Measurements from ENCODE around the gene UXS1.
"Not testable (repeated sequence)": the region's sequence is repeated elsewhere in the genome, so short reads cannot be mapped to it uniquely, and the experiment has no call there.

Gene UXS1

GRCh38 chr2:106131192-106131591 lies 62.9 kb downstream of the UXS1 start:
- H3K27ac ChIP-seq (ENCODE audit: low read depth, low read length); H3K4me1 ChIP-seq (ENCODE audit: control insufficient read depth in 1 of 2, insufficient read depth in 2 of 2, low read length in 2 of 2); H4K91ac ChIP-seq (ENCODE audit: low read depth, low read length); H4K8ac ChIP-seq (ENCODE audit: low read depth, low read length); H2AFZ ChIP-seq (ENCODE audit: insufficient read depth, low read length, poor library complexity); H3K9ac ChIP-seq (ENCODE audit: low read length); H3K18ac ChIP-seq (ENCODE audit: low read length); H4K12ac ChIP-seq (ENCODE audit: low read depth, low read length); H3K4me3 ChIP-seq (ENCODE audit: low read depth, low read length); H3K27me3 ChIP-seq (ENCODE audit: insufficient read depth, low read length); H3K23ac ChIP-seq (ENCODE audit: low read length); H2BK12ac ChIP-seq (ENCODE audit: low read length); H2BK5ac ChIP-seq (ENCODE audit: low read depth, low read length, poor library complexity); H3K4me2 ChIP-seq (ENCODE audit: low read length); H2BK120ac ChIP-seq (ENCODE audit: insufficient read depth, low read length, poor library complexity); H3K14ac ChIP-seq (ENCODE audit: low read length); H2AK5ac ChIP-seq (ENCODE audit: low read length); H3K79me2 ChIP-seq (ENCODE audit: control insufficient read depth, insufficient read depth, low read length, poor library complexity); H3K79me1 ChIP-seq (ENCODE audit: low read length); H3K4ac ChIP-seq (ENCODE audit: low read depth, low read length); DNase-seq; H3K9me3 ChIP-seq (ENCODE audit: insufficient read depth, low read depth, low read length): not testable (repeated sequence)
- peaks cover 5 to 13% of the 10 kb centered on the region in 2 experiments for H3K36me3 ChIP-seq (ENCODE audit: control insufficient read depth in 1 of 2, insufficient read depth in 2 of 2, low read length in 2 of 2)
- no CpG with 5 or more reads among the region's 14 CpGs for WGBS (ENCODE audit: extremely low coverage, insufficient coverage, insufficient read length)

- peaks cover 6% of the 10 kb centered on the region in 2 experiments for H3K4me1 ChIP-seq (ENCODE audit: control insufficient read depth in 1 of 2, insufficient read depth in 2 of 2, low read length in 2 of 2)
- H3K9me3 ChIP-seq (ENCODE audit: insufficient read depth, low read depth, low read length), result peaks cover 3% of the 10 kb centered on the region
- peaks cover 5 to 13% of the 10 kb centered on the region in 2 experiments for H3K36me3 ChIP-seq (ENCODE audit: control insufficient read depth in 1 of 2, insufficient read depth in 2 of 2, low read length in 2 of 2)
- peak overlapping the region; percentile 77 for H2AK5ac ChIP-seq (ENCODE audit: low read length)
- no peaks in the 10 kb centered on the region for H3K27me3 ChIP-seq (ENCODE audit: insufficient read depth, low read length)
- peak overlapping the region; percentile 15 for H2BK120ac ChIP-seq (ENCODE audit: insufficient read depth, low read length, poor library complexity)
- H3K4me2 ChIP-seq (ENCODE audit: low read length), result peak overlapping the region; percentile 19
- peak overlapping the region; percentile 90 for H4K8ac ChIP-seq (ENCODE audit: low read depth, low read length)
- H3K23ac ChIP-seq (ENCODE audit: low read length), result no peak overlapping the region
- H4K12ac ChIP-seq (ENCODE audit: low read depth, low read length), result peak overlapping the region; percentile 90
- H2AFZ ChIP-seq (ENCODE audit: insufficient read depth, low read length, poor library complexity), result peak overlapping the region; percentile 75
- peak overlapping the region; percentile 83 for H4K91ac ChIP-seq (ENCODE audit: low read depth, low read length)
- H3K4ac ChIP-seq (ENCODE audit: low read depth, low read length), result peak overlapping the region; percentile 77
- no peak overlapping the region for H3K9ac ChIP-seq (ENCODE audit: low read length)
- no peak overlapping the region for H3K4me3 ChIP-seq (ENCODE audit: low read depth, low read length)
- peak; percentile 88 to 92 for DNase-seq
- H3K18ac ChIP-seq (ENCODE audit: low read length), result peak overlapping the region; percentile 7
- H3K27ac ChIP-seq (ENCODE audit: low read depth, low read length), result no peak overlapping the region
- WGBS (ENCODE audit: extremely low coverage, insufficient coverage, insufficient read length), result no CpG with 5 or more reads among the region's 13 CpGs
- peaks cover 5% of the 10 kb centered on the region for H3K79me1 ChIP-seq (ENCODE audit: low read length)
- peak overlapping the region; percentile 66 for H3K14ac ChIP-seq (ENCODE audit: low read length)
- H3K79me2 ChIP-seq (ENCODE audit: control insufficient read depth, insufficient read depth, low read length, poor library complexity), result peaks cover 2% of the 10 kb centered on the region
- H2BK12ac ChIP-seq (ENCODE audit: low read length), result peak overlapping the region; percentile 68
- H2BK5ac ChIP-seq (ENCODE audit: low read depth, low read length, poor library complexity), result peak overlapping the region; percentile 78
Observed at GRCh38 chr2:106130251-106130998, 63.7 kb downstream of the UXS1 start.

GRCh38 chr2:106129592-106129991 lies 64.5 kb downstream of the UXS1 start:
- Histone ChIP-seq H3K36me3 (ENCODE audit: control insufficient read depth in 1 of 2, insufficient read depth in 2 of 2, low read length in 2 of 2) (peaks cover 5 to 13% of the 10 kb centered on the region in 2 experiments), H3K79me2 (ENCODE audit: control insufficient read depth, insufficient read depth, low read length, poor library complexity) (peaks cover 2% of the 10 kb centered on the region), H3K23ac (ENCODE audit: low read length) (no peak overlapping the region), H3K27ac (ENCODE audit: low read depth, low read length) (no peak overlapping the region), H3K4me3 (ENCODE audit: low read depth, low read length) (no peak overlapping the region), H3K4me1 (ENCODE audit: control insufficient read depth in 1 of 2, insufficient read depth in 2 of 2, low read length in 2 of 2) (peaks cover 11 to 13% of the 10 kb centered on the region in 2 experiments), H3K9me3 (ENCODE audit: insufficient read depth, low read depth, low read length) (peaks cover 3% of the 10 kb centered on the region), H2AFZ (ENCODE audit: insufficient read depth, low read length, poor library complexity) (no peak overlapping the region), H2BK12ac (ENCODE audit: low read length) (no peak overlapping the region), H2AK5ac (ENCODE audit: low read length) (no peak overlapping the region), H4K8ac (ENCODE audit: low read depth, low read length) (no peak overlapping the region), H3K14ac (ENCODE audit: low read length) (no peak overlapping the region), H4K12ac (ENCODE audit: low read depth, low read length) (no peak overlapping the region), H2BK120ac (ENCODE audit: insufficient read depth, low read length, poor library complexity) (no peak overlapping the region), H3K9ac (ENCODE audit: low read length) (no peak overlapping the region), H2BK5ac (ENCODE audit: low read depth, low read length, poor library complexity) (no peak overlapping the region), H3K4ac (ENCODE audit: low read depth, low read length) (no peak overlapping the region), H3K18ac (ENCODE audit: low read length) (no peak overlapping the region), H4K91ac (ENCODE audit: low read depth, low read length) (no peak overlapping the region), H3K4me2 (ENCODE audit: low read length) (no peak overlapping the region), H3K27me3 (ENCODE audit: insufficient read depth, low read length) (no peaks in the 10 kb centered on the region), H3K79me1 (ENCODE audit: low read length) (peaks cover 5% of the 10 kb centered on the region)
- no CpG with 5 or more reads among the region's 2 CpGs for WGBS (ENCODE audit: extremely low coverage, insufficient coverage, insufficient read length)
- peak in 1 of 2 donors; percentile 49 for DNase-seq

- Histone ChIP-seq H3K4ac (ENCODE audit: low read depth, low read length) (no peak overlapping the region), H3K27ac (ENCODE audit: low read depth, low read length) (no peak overlapping the region), H3K9me3 (ENCODE audit: insufficient read depth, low read depth, low read length) (peaks cover 3% of the 10 kb centered on the region), H3K27me3 (ENCODE audit: insufficient read depth, low read length) (no peaks in the 10 kb centered on the region), H2BK5ac (ENCODE audit: low read depth, low read length, poor library complexity) (no peak overlapping the region), H4K91ac (ENCODE audit: low read depth, low read length) (no peak overlapping the region), H3K4me3 (ENCODE audit: low read depth, low read length) (no peak overlapping the region), H3K79me2 (ENCODE audit: control insufficient read depth, insufficient read depth, low read length, poor library complexity) (peaks cover 2% of the 10 kb centered on the region), H3K23ac (ENCODE audit: low read length) (no peak overlapping the region), H2AK5ac (ENCODE audit: low read length) (no peak overlapping the region), H2BK12ac (ENCODE audit: low read length) (no peak overlapping the region), H3K79me1 (ENCODE audit: low read length) (peaks cover 5% of the 10 kb centered on the region), H3K4me2 (ENCODE audit: low read length) (no peak overlapping the region), H3K9ac (ENCODE audit: low read length) (no peak overlapping the region), H3K14ac (ENCODE audit: low read length) (no peak overlapping the region), H4K8ac (ENCODE audit: low read depth, low read length) (no peak overlapping the region), H2AFZ (ENCODE audit: insufficient read depth, low read length, poor library complexity) (no peak overlapping the region), H4K12ac (ENCODE audit: low read depth, low read length) (no peak overlapping the region), H2BK120ac (ENCODE audit: insufficient read depth, low read length, poor library complexity) (no peak overlapping the region), H3K36me3 (ENCODE audit: control insufficient read depth in 1 of 2, insufficient read depth in 2 of 2, low read length in 2 of 2) (peaks cover 5 to 13% of the 10 kb centered on the region in 2 experiments), H3K4me1 (ENCODE audit: control insufficient read depth in 1 of 2, insufficient read depth in 2 of 2, low read length in 2 of 2) (peaks cover 11 to 15% of the 10 kb centered on the region in 2 experiments), H3K18ac (ENCODE audit: low read length) (no peak overlapping the region)
- no CpG with 5 or more reads among the region's 2 CpGs for WGBS (ENCODE audit: extremely low coverage, insufficient coverage, insufficient read length)
- no peak for DNase-seq
Observed at GRCh38 chr2:106129150-106129549, 65.0 kb downstream of the UXS1 start.
